SU-DHL-6 (cell line): ENCODE measurements around the gene POU2AF2.

ENCODE experiments used
- EZH2phosphoT487 ChIP-seq: fragments of 200-600 bp; sonication (generic), shearing (Covaris generic); conservative IDR thresholded peaks from 2 replicates; pipeline ENCODE4 v1.6.1; 2018; ENCODE audit warnings: mild to moderate bottlenecking, antibody characterized with exemption, low read length, moderate library complexity, mixed read lengths
- TF ChIP-seq, protein P1 (sequence below): fragments of 200-600 bp; sonication (generic); IDR thresholded peaks from one replicate; pipeline ENCODE4 v1.5.1; 2017; ENCODE audit warnings: antibody characterized with exemption, mild to moderate bottlenecking, low read length, moderate library complexity; ENCODE audit not compliant: insufficient read depth, poor library complexity, severe bottlenecking

GRCh38 chr11:111253131-111253530 is 7.6 kb downstream of the POU2AF2 start:
- TF ChIP-seq EZH2phosphoT487: no peak
- TF ChIP-seq, protein P1, sequence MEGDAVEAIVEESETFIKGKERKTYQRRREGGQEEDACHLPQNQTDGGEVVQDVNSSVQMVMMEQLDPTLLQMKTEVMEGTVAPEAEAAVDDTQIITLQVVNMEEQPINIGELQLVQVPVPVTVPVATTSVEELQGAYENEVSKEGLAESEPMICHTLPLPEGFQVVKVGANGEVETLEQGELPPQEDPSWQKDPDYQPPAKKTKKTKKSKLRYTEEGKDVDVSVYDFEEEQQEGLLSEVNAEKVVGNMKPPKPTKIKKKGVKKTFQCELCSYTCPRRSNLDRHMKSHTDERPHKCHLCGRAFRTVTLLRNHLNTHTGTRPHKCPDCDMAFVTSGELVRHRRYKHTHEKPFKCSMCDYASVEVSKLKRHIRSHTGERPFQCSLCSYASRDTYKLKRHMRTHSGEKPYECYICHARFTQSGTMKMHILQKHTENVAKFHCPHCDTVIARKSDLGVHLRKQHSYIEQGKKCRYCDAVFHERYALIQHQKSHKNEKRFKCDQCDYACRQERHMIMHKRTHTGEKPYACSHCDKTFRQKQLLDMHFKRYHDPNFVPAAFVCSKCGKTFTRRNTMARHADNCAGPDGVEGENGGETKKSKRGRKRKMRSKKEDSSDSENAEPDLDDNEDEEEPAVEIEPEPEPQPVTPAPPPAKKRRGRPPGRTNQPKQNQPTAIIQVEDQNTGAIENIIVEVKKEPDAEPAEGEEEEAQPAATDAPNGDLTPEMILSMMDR: no peak
